Osteoblast (primary cell): ENCODE data around the gene TPCN1. TPM values are rescaled to one million over a fixed set of nuclear protein-coding genes. Genes with fewer than 3 reads are reported as not detected.

Experiments
- DNase-seq: peaks from one replicate; pipeline ENCODE4 v3.0.0; 2011; ENCODE audit warnings: low spot score, mixed read lengths; ENCODE audit not compliant: insufficient read length; ENCODE audit errors: missing footprints
- H2AFZ ChIP-seq: 2 replicates; pipeline ENCODE4 v1.6.0; 2011; ENCODE audit warnings: mild to moderate bottlenecking, low read length
- H3K27ac ChIP-seq: 2 replicates; pipeline ENCODE4 v1.5.1; 2011; ENCODE audit warnings: mild to moderate bottlenecking, low read depth, low read length, moderate library complexity
- H3K27me3 ChIP-seq: 2 replicates; pipeline ENCODE4 v1.6.0; 2012; ENCODE audit warnings: mild to moderate bottlenecking, control low read depth, inconsistent platforms, low read length, moderate library complexity; ENCODE audit not compliant: insufficient read depth
- H3K36me3 ChIP-seq: 2 replicates; pipeline ENCODE4 v1.5.1; 2011; ENCODE audit warnings: mild to moderate bottlenecking, low read length, control low read depth, moderate library complexity; ENCODE audit not compliant: insufficient read depth
- H3K4me1 ChIP-seq: 2 replicates; pipeline ENCODE4 v1.5.1; 2011; ENCODE audit warnings: mild to moderate bottlenecking, low read length, control low read depth, moderate library complexity; ENCODE audit not compliant: insufficient read depth
- H3K4me2 ChIP-seq: 2 replicates; pipeline ENCODE4 v1.6.0; 2011; ENCODE audit warnings: mild to moderate bottlenecking, low read length; ENCODE audit not compliant: insufficient read depth
- H3K4me3 ChIP-seq: fragments of 200-600 bp; sonication (generic); 3 replicates; pipeline ENCODE4 v1.5.1; 2012; ENCODE audit warnings: mild to moderate bottlenecking, low read length, inconsistent platforms; ENCODE audit not compliant: insufficient read depth
- H3K79me2 ChIP-seq: 2 replicates; pipeline ENCODE4 v1.6.0; 2012; ENCODE audit warnings: mild to moderate bottlenecking, low read length, control low read depth, inconsistent platforms; ENCODE audit not compliant: insufficient read depth
- H3K9me3 ChIP-seq: 2 replicates; pipeline ENCODE4 v1.5.1; 2011; ENCODE audit warnings: low read depth, low read length, control low read depth
- H4K20me1 ChIP-seq: 2 replicates; pipeline ENCODE4 v1.6.0; 2012; ENCODE audit warnings: mild to moderate bottlenecking, low read length, control low read depth; ENCODE audit not compliant: insufficient read depth
- CTCF ChIP-seq: IDR thresholded peaks from 2 replicates; pipeline ENCODE4 v1.5.1; 2011; ENCODE audit warnings: mild to moderate bottlenecking, low read depth, low read length, moderate library complexity; ENCODE audit errors: extremely low read depth
- total RNA-seq: library from RNA; depleted of rRNA; stranded (reverse); fragments of >200 nt; gene quantifications from 2 replicates; pipeline ENCODE4 v1.2.3, GENCODE V29; 2012

The TPCN1 gene
- total RNA-seq, 1 donor: 25.7 TPM

DNA sequence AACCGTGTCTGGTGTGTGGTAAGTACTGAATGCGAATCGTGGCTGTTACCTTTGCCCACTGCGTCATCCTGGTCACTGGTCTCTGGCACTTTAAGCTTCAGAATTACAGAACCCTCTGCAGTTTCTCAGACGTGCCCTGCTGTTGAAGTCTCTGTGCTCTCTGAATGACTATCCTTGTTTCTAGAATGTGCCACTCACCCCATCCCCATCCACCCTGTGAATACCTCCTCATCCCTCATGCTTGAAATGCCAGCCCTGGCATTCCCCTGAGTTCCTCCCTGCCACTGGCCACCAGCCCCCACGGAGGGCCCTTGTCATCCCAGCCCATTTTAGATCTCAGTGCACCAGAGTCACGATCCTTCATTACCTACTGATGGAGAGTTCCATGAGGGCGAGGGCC lies 21.3 kb downstream of the TPCN1 start:
- Histone ChIP-seq H3K79me2 (peaks cover 4% of the 10 kb centered on the region), H3K27ac (peak overlapping the region; percentile 92), H3K4me3 (no peak overlapping the region), H3K4me1 (peaks cover 48% of the 10 kb centered on the region), H3K36me3 (peaks cover 12% of the 10 kb centered on the region), H2AFZ (no peak overlapping the region), H3K9me3 (no peaks in the 10 kb centered on the region), H3K27me3 (no peaks in the 10 kb centered on the region), H3K4me2 (no peak overlapping the region), H4K20me1 (peaks cover 6% of the 10 kb centered on the region)
- TF ChIP-seq CTCF: no peak
- peak; percentile 23 for DNase-seq

DNA sequence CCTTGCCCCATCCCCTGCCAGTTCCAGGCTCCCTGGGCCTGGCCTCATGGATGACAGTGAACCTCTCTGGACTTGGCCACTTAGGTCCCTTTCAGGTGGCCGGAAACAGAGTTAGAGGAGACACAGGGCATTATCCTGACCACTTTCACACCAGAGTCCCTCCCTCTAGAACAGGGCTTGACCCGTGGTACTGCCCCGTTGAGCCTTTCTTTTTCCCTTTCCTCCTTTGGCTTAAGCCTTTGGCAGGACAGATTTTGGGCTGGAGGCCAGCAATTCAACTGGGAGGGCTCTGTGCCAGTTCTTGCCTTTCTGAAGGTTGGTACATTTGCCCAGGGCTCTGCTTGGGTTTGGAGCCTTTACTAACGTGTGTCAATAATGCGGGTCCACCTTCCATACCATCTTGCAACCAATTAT lies 22.8 kb downstream of the TPCN1 start:
- H3K27ac ChIP-seq: no peak overlapping the region
- H3K4me3 ChIP-seq: no peak overlapping the region
- peaks cover 46% of the 10 kb centered on the region for H3K4me1 ChIP-seq
- peaks cover 6% of the 10 kb centered on the region for H4K20me1 ChIP-seq
- no peaks in the 10 kb centered on the region for H3K9me3 ChIP-seq
- H3K27me3 ChIP-seq: no peaks in the 10 kb centered on the region
- H3K4me2 ChIP-seq: no peak overlapping the region
- peaks cover 4% of the 10 kb centered on the region for H3K79me2 ChIP-seq
- no peak overlapping the region for H2AFZ ChIP-seq
- TF ChIP-seq CTCF: no peak
- peaks cover 9% of the 10 kb centered on the region for H3K36me3 ChIP-seq
- DNase-seq: peak; percentile 49

- no peak for TF ChIP-seq CTCF
- Histone ChIP-seq H3K27me3 (no peaks in the 10 kb centered on the region), H2AFZ (no peak overlapping the region), H3K36me3 (peaks cover 12% of the 10 kb centered on the region), H3K9me3 (no peaks in the 10 kb centered on the region), H3K4me2 (no peak overlapping the region), H3K4me3 (no peak overlapping the region), H3K4me1 (peaks cover 41% of the 10 kb centered on the region), H3K79me2 (peaks cover 4% of the 10 kb centered on the region), H3K27ac (no peak overlapping the region), H4K20me1 (peaks cover 6% of the 10 kb centered on the region)
- DNase-seq: peak; percentile 31
These were observed 23.3 kb downstream of the TPCN1 start for GRCh38 chr12:113244478-113244958.

DNA sequence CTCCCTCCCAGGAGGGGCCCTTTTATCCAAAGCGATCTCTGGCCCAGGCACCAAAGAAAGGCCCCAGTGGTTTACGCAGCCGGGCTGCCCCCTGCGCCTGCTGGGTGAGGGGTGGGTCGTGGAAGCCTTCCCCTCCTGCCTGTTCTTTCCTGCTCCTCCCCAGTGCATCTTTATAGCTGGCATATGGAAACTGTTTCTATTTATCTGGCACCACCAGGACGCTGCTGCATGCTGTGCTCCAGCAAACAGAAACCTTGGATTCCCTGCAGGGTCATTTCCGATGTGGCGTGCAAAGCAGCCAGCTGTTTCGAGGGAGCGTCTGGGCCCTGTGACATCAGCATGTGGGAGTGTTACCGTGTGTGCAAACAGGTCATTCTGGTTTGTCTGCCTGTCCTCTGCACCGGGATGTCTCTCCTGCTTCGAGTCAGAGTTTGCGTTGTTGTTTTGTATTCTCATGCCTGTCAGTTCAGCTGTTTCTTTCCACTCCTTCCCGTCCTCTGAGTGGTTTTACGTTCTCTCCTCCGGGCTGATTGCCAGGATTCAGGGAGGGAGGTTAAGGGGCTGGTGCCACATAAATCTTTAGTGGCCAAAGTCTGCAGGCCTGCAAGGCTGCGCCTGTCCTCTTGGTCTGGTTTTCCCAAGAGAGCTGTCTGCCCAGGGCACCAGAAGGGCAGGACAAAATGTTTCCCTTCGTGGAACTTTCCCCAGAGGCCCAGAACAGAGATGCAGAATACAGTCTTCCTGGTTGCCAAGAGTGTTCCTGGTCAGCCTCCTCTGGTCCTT lies 24.6 kb downstream of the TPCN1 start:
- DNase-seq: peak; percentile 93
- no peak for TF ChIP-seq CTCF
- Histone ChIP-seq H2AFZ (peak overlapping the region; percentile 1), H3K27ac (peak overlapping the region; percentile 75), H3K27me3 (no peaks in the 10 kb centered on the region), H3K4me1 (peaks cover 38% of the 10 kb centered on the region), H3K9me3 (no peaks in the 10 kb centered on the region), H3K4me3 (no peak overlapping the region), H3K79me2 (peaks cover 4% of the 10 kb centered on the region), H3K4me2 (peak overlapping the region; percentile 37), H3K36me3 (peaks cover 18% of the 10 kb centered on the region), H4K20me1 (peaks cover 6% of the 10 kb centered on the region)
